HG02943 (cell line): ENCODE results near the gene VWA1.
A peak's percentile ranks its signal among the peaks of the same experiment; 100 is the strongest.
"Not testable (repeated sequence)": the region's sequence is repeated elsewhere in the genome, so short reads cannot be mapped to it uniquely, and the experiment has no call there.

Experiments
- ATAC-seq: cut with Tn5 transposase; IDR thresholded peaks from one replicate; pipeline ENCODE4 v1.9.1; 2021; ENCODE audit warnings: mild to moderate bottlenecking, low read depth, moderate library complexity; ENCODE audit not compliant: unreplicated experiment

VWA1 gene

GRCh38 chr1:1402072-1402900 lies 33.2 kb upstream of the VWA1 start:
- no peak for ATAC-seq

- ATAC-seq, result not testable (repeated sequence)
These were observed 32.5 kb upstream of the VWA1 start for GRCh38 chr1:1402901-1403392.

- ATAC-seq, result no peak
These were observed 31.8 kb upstream of the VWA1 start for GRCh38 chr1:1403653-1404052.

- no peak for ATAC-seq
These were observed 29.2 kb upstream of the VWA1 start for GRCh38 chr1:1406101-1406820.

GRCh38 chr1:1406821-1407635 lies 28.5 kb upstream of the VWA1 start, which contains the start of gene MRPL20:
TSS of gene MRPL20 (minus strand) at chr1:1407293. CDS start at chr1:1407217, 76 bp downstream.
- ATAC-seq, result peak; percentile 82

- peak; percentile 22 for ATAC-seq
These were observed 27.7 kb upstream of the VWA1 start for GRCh38 chr1:1407636-1408318.

- ATAC-seq, result not testable (repeated sequence)
These were observed 25.3 kb upstream of the VWA1 start for GRCh38 chr1:1410238-1410637.

GRCh38 chr1:1411626-1412025 lies 23.9 kb upstream of the VWA1 start:
- no peak for ATAC-seq

GRCh38 chr1:1412311-1412902 lies 23.1 kb upstream of the VWA1 start:
- not testable (repeated sequence) for ATAC-seq

GRCh38 chr1:1415751-1416150 lies 19.7 kb upstream of the VWA1 start:
- no peak for ATAC-seq

GRCh38 chr1:1417396-1417795 lies 18.1 kb upstream of the VWA1 start:
- not testable (repeated sequence) for ATAC-seq

- not testable (repeated sequence) for ATAC-seq
These were observed 17.5 kb upstream of the VWA1 start for GRCh38 chr1:1417825-1418463.

- no peak for ATAC-seq
These were observed 16.8 kb upstream of the VWA1 start for GRCh38 chr1:1418464-1419362.

GRCh38 chr1:1419363-1419812 lies 16.1 kb upstream of the VWA1 start:
- no peak for ATAC-seq

- ATAC-seq, result no peak
These were observed 15.5 kb upstream of the VWA1 start for GRCh38 chr1:1419813-1420653.

- no peak for ATAC-seq
These were observed 14.8 kb upstream of the VWA1 start for GRCh38 chr1:1420654-1421141.
